Measurements from ENCODE around the gene STRN4.
A peak's percentile ranks its signal among the peaks of the same experiment; 100 is the strongest.

The STRN4 gene

DNA sequence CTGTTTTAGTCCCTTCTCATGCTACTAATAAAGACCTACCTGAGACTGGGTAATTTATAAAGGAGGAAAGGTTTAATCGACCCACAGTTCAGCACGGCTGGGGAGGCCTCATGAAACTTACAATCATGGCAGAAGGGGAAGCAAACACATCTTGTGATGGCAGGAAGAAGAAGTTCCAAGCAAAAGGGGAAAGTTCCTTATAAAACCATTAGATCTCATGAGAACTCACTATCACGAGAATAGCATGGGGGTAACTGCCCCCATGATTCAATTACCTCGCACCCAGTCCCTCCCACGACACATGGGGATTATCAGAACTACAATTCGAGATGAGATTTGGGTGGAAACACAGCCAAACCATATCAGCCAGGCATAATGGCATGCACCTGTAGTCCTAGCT is 13.0 kb upstream of the STRN4 start:
- no peak for TF ChIP-seq ZFX (IDR thresholded peaks at IDR 0.05)
- TF ChIP-seq, protein P1, sequence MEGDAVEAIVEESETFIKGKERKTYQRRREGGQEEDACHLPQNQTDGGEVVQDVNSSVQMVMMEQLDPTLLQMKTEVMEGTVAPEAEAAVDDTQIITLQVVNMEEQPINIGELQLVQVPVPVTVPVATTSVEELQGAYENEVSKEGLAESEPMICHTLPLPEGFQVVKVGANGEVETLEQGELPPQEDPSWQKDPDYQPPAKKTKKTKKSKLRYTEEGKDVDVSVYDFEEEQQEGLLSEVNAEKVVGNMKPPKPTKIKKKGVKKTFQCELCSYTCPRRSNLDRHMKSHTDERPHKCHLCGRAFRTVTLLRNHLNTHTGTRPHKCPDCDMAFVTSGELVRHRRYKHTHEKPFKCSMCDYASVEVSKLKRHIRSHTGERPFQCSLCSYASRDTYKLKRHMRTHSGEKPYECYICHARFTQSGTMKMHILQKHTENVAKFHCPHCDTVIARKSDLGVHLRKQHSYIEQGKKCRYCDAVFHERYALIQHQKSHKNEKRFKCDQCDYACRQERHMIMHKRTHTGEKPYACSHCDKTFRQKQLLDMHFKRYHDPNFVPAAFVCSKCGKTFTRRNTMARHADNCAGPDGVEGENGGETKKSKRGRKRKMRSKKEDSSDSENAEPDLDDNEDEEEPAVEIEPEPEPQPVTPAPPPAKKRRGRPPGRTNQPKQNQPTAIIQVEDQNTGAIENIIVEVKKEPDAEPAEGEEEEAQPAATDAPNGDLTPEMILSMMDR (conservative IDR thresholded peaks at IDR 0.05): no peak
- H3K27ac ChIP-seq: no peak overlapping the region

DNA sequence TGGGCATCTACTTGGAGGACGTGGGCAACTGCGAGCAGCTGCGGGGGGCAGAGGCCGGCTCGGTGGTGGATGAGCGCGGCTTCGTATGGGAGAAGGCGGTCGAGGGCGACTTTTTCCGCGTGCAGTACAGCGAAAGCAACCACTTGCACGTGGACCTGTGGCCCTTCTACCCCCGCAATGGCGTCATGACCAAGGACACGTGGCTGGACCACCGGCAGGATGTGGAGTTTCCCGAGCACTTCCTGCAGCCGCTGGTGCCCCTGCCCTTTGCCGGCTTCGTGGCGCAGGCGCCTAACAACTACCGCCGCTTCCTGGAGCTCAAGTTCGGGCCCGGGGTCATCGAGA is 10.3 kb upstream of the STRN4 start:
- TF ChIP-seq ZFX (IDR thresholded peaks at IDR 0.05): no peak
- TF ChIP-seq, protein P1 (conservative IDR thresholded peaks at IDR 0.05): no peak
- no peak overlapping the region for H3K27ac ChIP-seq

- H3K27ac ChIP-seq: no peak overlapping the region
- no peak for TF ChIP-seq ZFX (IDR thresholded peaks at IDR 0.05)
- TF ChIP-seq, protein P1 (conservative IDR thresholded peaks at IDR 0.05): no peak
Measured at GRCh38 chr19:46755853-46756543, 9.7 kb upstream of the STRN4 start.

- no peak overlapping the region for H3K27ac ChIP-seq
Measured at GRCh38 chr19:46755077-46755852, 9.0 kb upstream of the STRN4 start.

GRCh38 chr19:46753420-46754155 is 7.3 kb upstream of the STRN4 start:
- no peak for TF ChIP-seq ZFX (IDR thresholded peaks at IDR 0.05)
- TF ChIP-seq, protein P1 (conservative IDR thresholded peaks at IDR 0.05): peak; percentile 35
- H3K27ac ChIP-seq: no peak overlapping the region

More at GRCh38 chr19:46755077-46755852, 9.0 kb upstream of the STRN4 start:
- no peak for TF ChIP-seq ZFX (IDR thresholded peaks at IDR 0.05)
- TF ChIP-seq, protein P1 (conservative IDR thresholded peaks at IDR 0.05): no peak

DNA sequence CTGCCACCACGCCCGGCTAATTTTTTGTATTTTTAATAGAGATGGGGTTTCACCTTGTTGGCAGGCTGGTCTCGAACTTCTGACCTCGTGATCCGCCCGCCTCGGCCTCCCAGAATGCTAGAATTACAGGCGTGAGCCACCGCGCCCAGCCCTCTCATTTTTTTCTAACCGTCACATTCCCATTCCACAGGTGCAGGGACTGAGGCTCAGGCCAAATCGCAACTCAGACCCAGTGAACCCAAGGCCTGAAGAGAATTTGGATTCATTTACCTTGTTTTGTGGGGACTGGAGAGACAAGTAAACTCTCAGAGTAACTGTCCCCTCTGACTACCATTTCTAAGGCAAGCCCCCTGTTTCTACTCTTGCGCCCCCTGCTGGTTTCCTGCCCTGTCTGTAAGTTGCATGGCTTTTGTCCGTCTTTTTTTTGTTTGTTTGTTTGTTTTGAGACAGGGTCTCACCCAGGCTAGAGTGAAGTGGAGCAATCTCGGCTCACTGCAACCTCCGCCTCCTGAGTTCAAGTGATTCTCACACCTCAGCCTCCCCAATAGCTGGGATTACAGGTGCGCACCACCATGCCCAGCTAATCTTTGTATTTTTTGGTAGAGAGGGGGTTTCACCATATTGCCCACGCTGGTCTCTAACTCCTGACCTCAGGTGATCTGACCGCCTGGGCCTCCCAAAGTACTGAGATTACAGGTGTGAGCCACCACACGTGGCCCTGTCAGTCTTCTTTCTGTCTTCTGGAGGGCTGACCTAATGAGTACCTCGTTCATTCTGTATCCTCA is 2.3 kb upstream of the STRN4 start:
- TF ChIP-seq ZFX (IDR thresholded peaks at IDR 0.05): no peak
- TF ChIP-seq, protein P1 (conservative IDR thresholded peaks at IDR 0.05): peak; percentile 78
- no peak overlapping the region for H3K27ac ChIP-seq

All from C4-2B (cell line).